Smooth muscle cell (in vitro differentiated cells): Measurements from ENCODE around the gene ABCA2. TPM values are rescaled to one million over a fixed set of nuclear protein-coding genes. Genes with fewer than 3 reads are reported as not detected.

Source experiments
- DNase-seq: peaks from one replicate; lab custom pipeline; 2025; ENCODE audit not compliant: unreplicated experiment; lab: John Stamatoyannopoulos, UW
- H2AFZ ChIP-seq: fragments of 200-600 bp; sonication (generic); 2 replicates; pipeline ENCODE4 v1.6.0; 2016; ENCODE audit warnings: antibody characterized with exemption, low read depth, mild to moderate bottlenecking
- H3F3A ChIP-seq: fragments of 200-600 bp; sonication (generic); 2 replicates; pipeline ENCODE4 v1.6.0; 2017; ENCODE audit warnings: antibody characterized with exemption, low read depth
- H3K27ac ChIP-seq: fragments of 200-600 bp; sonication (generic); 2 replicates; pipeline ENCODE4 v1.5.1; 2016; ENCODE audit warnings: low read depth, mild to moderate bottlenecking
- H3K27me3 ChIP-seq: fragments of 200-600 bp; sonication (generic); 2 replicates; pipeline ENCODE4 v1.6.1; 2016; ENCODE audit warnings: low read depth, mild to moderate bottlenecking
- H3K36me3 ChIP-seq: fragments of 200-600 bp; sonication (generic); 2 replicates; pipeline ENCODE4 v1.5.1; 2016; ENCODE audit warnings: low read depth
- H3K4me1 ChIP-seq: fragments of 200-600 bp; sonication (generic); 2 replicates; pipeline ENCODE4 v1.5.1; 2016; ENCODE audit warnings: low read depth
- H3K4me2 ChIP-seq: fragments of 200-600 bp; sonication (generic); 2 replicates; pipeline ENCODE4 v1.6.0; 2016; ENCODE audit warnings: mild to moderate bottlenecking
- H3K4me3 ChIP-seq: fragments of 200-600 bp; sonication (generic); 2 replicates; pipeline ENCODE4 v1.5.1; 2016; ENCODE audit warnings: mild to moderate bottlenecking
- H3K79me2 ChIP-seq: fragments of 200-600 bp; sonication (generic); 2 replicates; pipeline ENCODE4 v1.6.0; 2016; ENCODE audit warnings: low read depth, mild to moderate bottlenecking
- H3K9ac ChIP-seq: fragments of 200-600 bp; sonication (generic); 2 replicates; pipeline ENCODE4 v1.6.0; 2016; ENCODE audit warnings: low read depth
- H3K9me3 ChIP-seq: fragments of 200-600 bp; sonication (generic); replicated peaks from 2 replicates; pipeline ENCODE4 v1.5.1; 2016; ENCODE audit warnings: low read depth
- H4K20me1 ChIP-seq: fragments of 200-600 bp; sonication (generic); 2 replicates; pipeline ENCODE4 v1.6.0; 2016; ENCODE audit warnings: low read depth
- WGBS: methylation state at CpG from one replicate; pipeline ENCODE4 v1.1.7; 2016; ENCODE audit warnings: low lambda C conversion rate; 5-methylcytosine and 5-hydroxymethylcytosine counted together
- polyA plus RNA-seq: library from polyadenylated mRNA; unstranded; fragments of >200 nt; fragmentation: Nextera tagmentation; extraction: Ambion mirVana; gene quantifications from 2 replicates; pipeline ENCODE4 v1.2.1, GENCODE V29; 2016
- total RNA-seq: library from RNA; depleted of rRNA; stranded (reverse); fragments of >200 nt; gene quantifications from 2 replicates; pipeline ENCODE4 v1.2.3, GENCODE V29; 2014
- TF ChIP-seq, protein P1 (sequence below): fragments of 200-600 bp; sonication (generic); IDR thresholded peaks from 2 replicates; pipeline ENCODE4 v1.5.1; 2017; ENCODE audit warnings: borderline replicate concordance, mild to moderate bottlenecking, antibody characterized with exemption; ENCODE audit not compliant: insufficient read depth, poor library complexity, severe bottlenecking

ABCA2 gene
- total and polyA plus RNA-seq, 2 experiments from 2014 or later = 15.9 to 26.2 TPM

DNA sequence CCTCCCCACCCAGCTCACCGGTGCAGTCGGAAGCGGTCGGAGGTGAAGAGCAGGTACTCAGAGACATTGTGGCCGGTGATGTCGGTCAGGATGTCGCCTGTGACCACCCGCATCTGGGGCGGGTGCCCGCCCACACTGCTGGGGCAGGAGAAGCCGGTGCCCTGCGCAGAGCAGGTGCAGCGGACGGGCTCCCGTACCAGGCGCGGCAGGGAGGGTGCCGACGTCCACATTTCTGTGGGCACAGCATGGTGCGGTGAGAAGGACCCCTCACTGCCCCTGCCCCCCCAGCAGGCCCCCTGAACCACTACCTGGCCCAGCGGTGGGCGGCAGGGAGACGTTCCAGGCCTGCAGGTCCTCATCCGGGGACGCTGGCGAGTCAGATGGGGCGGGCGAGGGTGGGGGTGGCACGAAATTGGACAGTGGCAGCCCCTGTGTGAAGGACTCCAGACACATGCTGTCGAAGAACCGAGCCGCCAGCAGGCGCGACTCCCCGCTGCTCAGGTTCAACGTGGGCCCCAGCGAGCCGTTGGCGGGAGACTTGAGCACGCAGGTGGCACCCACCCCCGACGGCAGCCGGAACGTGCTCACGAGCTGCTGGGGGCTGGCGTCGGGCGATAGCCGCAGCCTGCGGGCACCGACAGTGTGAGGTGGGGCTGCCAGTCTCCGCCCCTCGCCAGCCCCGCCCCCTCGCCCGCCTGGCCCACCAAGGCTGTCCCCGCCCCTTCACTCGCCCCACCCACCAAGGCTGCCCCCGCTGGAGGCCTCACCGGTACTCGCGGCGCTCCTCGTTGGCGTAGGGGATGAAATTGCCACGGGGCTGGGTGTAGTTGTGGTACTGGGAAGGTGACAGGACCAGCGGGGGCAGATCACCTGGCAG, 15.1 kb downstream of the ABCA2 start:
- H3K4me1 ChIP-seq = no peaks in the 10 kb centered on the region
- H3K9ac ChIP-seq = no peak overlapping the region
- no peak overlapping the region for H2AFZ ChIP-seq
- no peaks in the 10 kb centered on the region for H3F3A ChIP-seq
- no peak overlapping the region for H3K4me2 ChIP-seq
- DNase-seq = no peak
- no peaks in the 10 kb centered on the region for H3K27me3 ChIP-seq
- H3K27ac ChIP-seq = no peak overlapping the region
- 86% methylated on average over 33 of the region's 67 CpGs for WGBS
- TF ChIP-seq, protein P1, sequence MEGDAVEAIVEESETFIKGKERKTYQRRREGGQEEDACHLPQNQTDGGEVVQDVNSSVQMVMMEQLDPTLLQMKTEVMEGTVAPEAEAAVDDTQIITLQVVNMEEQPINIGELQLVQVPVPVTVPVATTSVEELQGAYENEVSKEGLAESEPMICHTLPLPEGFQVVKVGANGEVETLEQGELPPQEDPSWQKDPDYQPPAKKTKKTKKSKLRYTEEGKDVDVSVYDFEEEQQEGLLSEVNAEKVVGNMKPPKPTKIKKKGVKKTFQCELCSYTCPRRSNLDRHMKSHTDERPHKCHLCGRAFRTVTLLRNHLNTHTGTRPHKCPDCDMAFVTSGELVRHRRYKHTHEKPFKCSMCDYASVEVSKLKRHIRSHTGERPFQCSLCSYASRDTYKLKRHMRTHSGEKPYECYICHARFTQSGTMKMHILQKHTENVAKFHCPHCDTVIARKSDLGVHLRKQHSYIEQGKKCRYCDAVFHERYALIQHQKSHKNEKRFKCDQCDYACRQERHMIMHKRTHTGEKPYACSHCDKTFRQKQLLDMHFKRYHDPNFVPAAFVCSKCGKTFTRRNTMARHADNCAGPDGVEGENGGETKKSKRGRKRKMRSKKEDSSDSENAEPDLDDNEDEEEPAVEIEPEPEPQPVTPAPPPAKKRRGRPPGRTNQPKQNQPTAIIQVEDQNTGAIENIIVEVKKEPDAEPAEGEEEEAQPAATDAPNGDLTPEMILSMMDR = no peak
- no peaks in the 10 kb centered on the region for H4K20me1 ChIP-seq
- no peaks in the 10 kb centered on the region for H3K36me3 ChIP-seq
- no peaks in the 10 kb centered on the region for H3K79me2 ChIP-seq
- no peaks in the 10 kb centered on the region for H3K9me3 ChIP-seq
- no peak overlapping the region for H3K4me3 ChIP-seq

DNA sequence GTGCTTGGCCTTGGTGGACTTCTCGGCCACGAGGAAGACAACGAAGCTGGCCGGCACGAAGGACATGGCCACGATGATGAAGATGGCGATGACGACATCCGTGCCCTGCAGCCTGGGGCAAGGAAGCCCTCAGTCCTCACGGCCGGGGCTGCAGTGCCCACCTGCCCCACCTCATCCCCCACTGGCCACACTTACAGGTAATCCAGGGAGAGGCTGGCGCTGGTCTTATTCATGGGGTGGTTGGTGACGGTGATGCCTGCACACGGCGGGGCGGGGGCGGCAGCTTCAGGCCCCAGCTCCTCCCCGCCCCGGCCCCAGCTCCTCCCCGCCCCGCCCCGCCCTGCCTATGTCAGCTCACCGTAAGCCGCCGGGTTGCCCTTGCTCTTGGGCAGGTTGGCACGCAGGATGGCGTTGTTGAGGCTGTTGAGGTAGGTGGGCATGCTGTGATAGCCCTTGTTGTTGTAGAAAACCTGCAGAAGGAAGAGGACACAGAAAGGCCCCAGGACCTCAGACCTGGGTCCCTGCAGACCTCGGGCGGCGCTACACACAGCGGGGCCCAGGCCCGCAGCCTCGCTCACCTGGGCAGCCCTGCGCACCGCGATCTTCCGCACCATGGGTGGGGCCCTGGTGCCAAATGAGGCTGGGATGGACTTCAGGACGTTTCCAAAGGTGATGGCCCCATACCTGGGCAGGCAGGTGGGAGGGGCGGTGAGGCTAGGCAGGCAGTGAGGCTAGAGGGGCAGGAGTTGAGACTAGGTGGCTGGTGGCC, 15.9 kb downstream of the ABCA2 start:
- H3K9ac ChIP-seq = no peak overlapping the region
- H3K27me3 ChIP-seq = no peaks in the 10 kb centered on the region
- no peak overlapping the region for H3K27ac ChIP-seq
- H2AFZ ChIP-seq = no peak overlapping the region
- H3K4me2 ChIP-seq = no peak overlapping the region
- no peaks in the 10 kb centered on the region for H4K20me1 ChIP-seq
- H3K9me3 ChIP-seq = no peaks in the 10 kb centered on the region
- TF ChIP-seq, protein P1 = no peak
- WGBS = 96% methylated on average over 27 of the region's 39 CpGs
- no peak overlapping the region for H3K4me3 ChIP-seq
- no peaks in the 10 kb centered on the region for H3K4me1 ChIP-seq
- no peaks in the 10 kb centered on the region for H3K36me3 ChIP-seq
- H3K79me2 ChIP-seq = no peaks in the 10 kb centered on the region
- no peaks in the 10 kb centered on the region for H3F3A ChIP-seq
- no peak for DNase-seq

DNA sequence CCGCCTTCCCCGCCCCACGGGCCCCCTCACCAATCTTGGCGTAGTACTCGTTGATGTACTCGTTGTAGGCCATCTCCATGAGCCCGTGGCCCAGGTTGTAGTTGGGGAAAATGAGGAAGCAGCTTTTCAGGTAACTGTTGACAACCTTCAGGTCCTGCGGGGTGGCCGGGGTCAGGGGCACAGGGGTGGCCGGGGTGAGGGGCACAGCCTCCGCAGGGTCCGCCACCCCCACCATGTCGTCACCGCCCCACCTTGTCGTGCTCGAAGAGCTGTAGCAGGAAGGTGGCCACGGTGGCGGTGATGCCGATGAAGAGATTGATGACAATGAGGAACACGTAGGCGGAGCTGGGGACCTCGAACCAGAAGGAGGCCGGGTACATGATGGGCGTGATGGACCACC, 16.9 kb downstream of the ABCA2 start:
- H3K27me3 ChIP-seq = no peaks in the 10 kb centered on the region
- WGBS = 96% methylated on average over 15 of the region's 24 CpGs
- no peak overlapping the region for H2AFZ ChIP-seq
- no peaks in the 10 kb centered on the region for H3K79me2 ChIP-seq
- no peak overlapping the region for H3K27ac ChIP-seq
- H4K20me1 ChIP-seq = no peaks in the 10 kb centered on the region
- H3K4me2 ChIP-seq = no peak overlapping the region
- no peak for DNase-seq
- TF ChIP-seq, protein P1 = no peak
- H3K9ac ChIP-seq = no peak overlapping the region
- no peak overlapping the region for H3K4me3 ChIP-seq
- H3F3A ChIP-seq = no peaks in the 10 kb centered on the region
- H3K4me1 ChIP-seq = no peaks in the 10 kb centered on the region
- no peaks in the 10 kb centered on the region for H3K9me3 ChIP-seq
- no peaks in the 10 kb centered on the region for H3K36me3 ChIP-seq
